Hematopoietic multipotent progenitor cell treated with erythropoietin and hydrocortisone succinate and interleukin-3 and kit ligand, for 8 days (in vitro differentiated cells): Measurements from ENCODE around the gene MSI1.
A peak's percentile ranks its signal among the peaks of the same experiment; 100 is the strongest.

Experiments used
- DNase-seq: peaks from one replicate; pipeline ENCODE4 v3.0.0-alpha.2; 2015

The MSI1 gene

GRCh38 chr12:120317224-120318105 is 51.5 kb downstream of the MSI1 start:
- DNase-seq = peak; percentile 100

GRCh38 chr12:120316798-120317223 is 52.2 kb downstream of the MSI1 start:
- DNase-seq = peak; percentile 4

GRCh38 chr12:120314220-120314619 is 54.7 kb downstream of the MSI1 start:
- peak; percentile 18 for DNase-seq

GRCh38 chr12:120301962-120302815 is 66.8 kb downstream of the MSI1 start, which contains the start of gene SIRT4:
Gene SIRT4, plus strand, starts transcription at chr12:120302321. Its CDS starts 1,241 bp downstream, at chr12:120303562.
- DNase-seq = peak; percentile 97

- peak; percentile 97 for DNase-seq
Observed at GRCh38 chr12:120292661-120293531, 76.1 kb downstream of the MSI1 start, which contains the start of gene RNU4-1. Gene RNU4-1, minus strand, starts transcription at chr12:120293237.

GRCh38 chr12:120292411-120292660 is 76.6 kb downstream of the MSI1 start:
- DNase-seq = no peak
